ENCODE results near the gene FGF22.
"Not testable (repeated sequence)": the region's sequence is repeated elsewhere in the genome, so short reads cannot be mapped to it uniquely, and the experiment has no call there.

Gene FGF22

DNA sequence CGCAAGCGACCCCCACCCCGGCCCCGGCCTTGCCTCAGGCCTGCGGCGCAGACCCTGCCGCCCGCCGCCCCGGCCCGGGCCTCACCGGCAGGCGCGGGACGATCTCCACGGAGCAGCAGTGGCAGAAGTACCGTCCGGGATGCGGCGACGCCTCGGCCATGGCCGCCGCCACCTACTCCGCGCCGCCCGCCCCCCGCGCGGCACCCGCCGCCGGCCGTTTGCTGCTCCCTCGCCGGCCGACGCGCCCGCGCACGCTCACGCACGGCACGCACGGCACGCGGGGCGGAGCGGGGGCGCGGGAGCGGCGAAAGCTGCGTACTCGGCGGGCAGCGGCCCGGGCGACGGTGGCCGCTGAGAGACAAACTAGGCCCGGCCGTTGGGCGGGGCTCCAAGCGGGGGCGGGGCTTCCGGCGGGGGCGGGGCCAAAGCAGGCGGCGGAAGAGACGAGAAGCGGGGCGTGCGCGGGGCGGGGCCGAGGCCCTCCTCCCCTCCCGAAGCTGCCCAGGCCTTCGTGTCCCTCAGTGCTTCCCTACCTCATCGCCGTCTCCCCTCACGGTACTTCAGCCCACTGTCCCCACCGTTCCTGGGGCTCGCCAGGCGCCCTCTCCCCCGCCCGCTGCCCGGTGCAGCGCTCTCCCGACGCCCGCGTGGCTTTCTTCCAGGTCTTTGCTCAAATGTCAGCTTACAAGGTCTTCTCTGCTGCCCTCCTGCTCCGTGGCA lies 23.4 kb downstream of the FGF22 start, which contains the start of gene RNF126:
Gene RNF126, minus strand, starts transcription at position 253 of the 720 bp plus-strand sequence. Its CDS starts 93 bp downstream, at position 160.
- peaks cover 52% of the 10 kb centered on the region for H3K4me1 ChIP-seq (ENCODE audit: control insufficient read depth, insufficient read depth, low read length)
- H3K9me3 ChIP-seq (ENCODE audit: control insufficient read depth in 2 of 2, low read length in 2 of 2) = no peaks in the 10 kb centered on the region
- H3K36me3 ChIP-seq (ENCODE audit: control insufficient read depth in 2 of 2, insufficient read depth in 2 of 2, low read length in 2 of 2) = no peaks in the 10 kb centered on the region
- H3K27me3 ChIP-seq (ENCODE audit: control insufficient read depth in 1 of 2, insufficient read depth in 2 of 2, low read length in 2 of 2) = no peaks in the 10 kb centered on the region
- H3K27ac ChIP-seq (ENCODE audit: low read length) = peak within 1 kb of the TSS; percentile 90
- H3K9ac ChIP-seq (ENCODE audit: low read length in 2 of 2) = peak within 1 kb of the TSS; percentile 80 to 84
- H3K4me3 ChIP-seq (ENCODE audit: low read length in 2 of 2) = peak within 1 kb of the TSS; percentile 76 to 81

DNA sequence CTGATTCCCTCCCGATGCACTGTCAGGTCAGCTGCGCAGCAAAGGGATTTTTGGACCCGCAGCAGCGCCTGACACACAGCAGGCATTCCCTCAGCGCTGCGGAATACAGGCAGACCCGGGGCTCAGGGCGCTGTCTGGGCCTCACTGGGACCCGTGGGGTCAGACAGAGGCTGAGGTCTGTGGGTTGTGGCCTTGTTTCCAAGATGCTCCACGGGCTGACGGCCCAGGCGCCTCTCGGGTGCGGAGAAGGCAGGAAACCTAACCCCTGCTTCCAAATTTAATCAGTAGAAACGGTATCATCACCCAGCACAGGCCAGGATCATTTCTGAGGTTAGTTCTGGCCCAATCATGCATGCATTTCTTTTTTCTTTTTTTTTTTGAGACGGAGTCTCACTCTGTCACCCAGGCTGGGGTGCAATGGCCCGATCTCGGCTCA lies 24.0 kb downstream of the FGF22 start:
- Histone ChIP-seq H3K4me3 (ENCODE audit: low read length in 2 of 2) (peak overlapping the region; percentile 76 to 81), H3K27me3 (ENCODE audit: control insufficient read depth in 1 of 2, insufficient read depth in 2 of 2, low read length in 2 of 2) (no peaks in the 10 kb centered on the region), H3K27ac (ENCODE audit: low read length) (peak overlapping the region; percentile 90), H3K9ac (ENCODE audit: low read length in 2 of 2) (peak overlapping the region; percentile 76 to 84), H3K36me3 (ENCODE audit: control insufficient read depth in 2 of 2, insufficient read depth in 2 of 2, low read length in 2 of 2) (no peaks in the 10 kb centered on the region), H3K4me1 (ENCODE audit: control insufficient read depth, insufficient read depth, low read length) (peaks cover 46% of the 10 kb centered on the region), H3K9me3 (ENCODE audit: control insufficient read depth in 2 of 2, low read length in 2 of 2) (no peaks in the 10 kb centered on the region)

- H3K9ac ChIP-seq (ENCODE audit: low read length in 2 of 2) = no peak overlapping the region
- no peaks in the 10 kb centered on the region for H3K9me3 ChIP-seq (ENCODE audit: control insufficient read depth in 2 of 2, low read length in 2 of 2)
Measured at GRCh38 chr19:664913-665443, 25.3 kb downstream of the FGF22 start.

GRCh38 chr19:666985-667573 lies 27.4 kb downstream of the FGF22 start:
- not testable (repeated sequence) for H3K9ac ChIP-seq (ENCODE audit: low read length in 2 of 2); H3K9me3 ChIP-seq (ENCODE audit: control insufficient read depth in 2 of 2, low read length in 2 of 2); H3K27me3 ChIP-seq (ENCODE audit: control insufficient read depth in 1 of 2, insufficient read depth in 2 of 2, low read length in 2 of 2); H3K36me3 ChIP-seq (ENCODE audit: control insufficient read depth in 2 of 2, insufficient read depth in 2 of 2, low read length in 2 of 2); H3K4me3 ChIP-seq (ENCODE audit: low read length in 2 of 2); H3K27ac ChIP-seq (ENCODE audit: low read length)
- peaks cover 18% of the 10 kb centered on the region for H3K4me1 ChIP-seq (ENCODE audit: control insufficient read depth, insufficient read depth, low read length)

More at GRCh38 chr19:664913-665443, 25.3 kb downstream of the FGF22 start:
- Histone ChIP-seq H3K4me3 (ENCODE audit: low read length in 2 of 2) (peak overlapping the region in 1 of 2 donors; percentile 71), H3K4me1 (ENCODE audit: control insufficient read depth, insufficient read depth, low read length) (peaks cover 39% of the 10 kb centered on the region), H3K27me3 (ENCODE audit: control insufficient read depth in 1 of 2, insufficient read depth in 2 of 2, low read length in 2 of 2) (no peaks in the 10 kb centered on the region), H3K27ac (ENCODE audit: low read length) (no peak overlapping the region), H3K36me3 (ENCODE audit: control insufficient read depth in 2 of 2, insufficient read depth in 2 of 2, low read length in 2 of 2) (no peaks in the 10 kb centered on the region)

DNA sequence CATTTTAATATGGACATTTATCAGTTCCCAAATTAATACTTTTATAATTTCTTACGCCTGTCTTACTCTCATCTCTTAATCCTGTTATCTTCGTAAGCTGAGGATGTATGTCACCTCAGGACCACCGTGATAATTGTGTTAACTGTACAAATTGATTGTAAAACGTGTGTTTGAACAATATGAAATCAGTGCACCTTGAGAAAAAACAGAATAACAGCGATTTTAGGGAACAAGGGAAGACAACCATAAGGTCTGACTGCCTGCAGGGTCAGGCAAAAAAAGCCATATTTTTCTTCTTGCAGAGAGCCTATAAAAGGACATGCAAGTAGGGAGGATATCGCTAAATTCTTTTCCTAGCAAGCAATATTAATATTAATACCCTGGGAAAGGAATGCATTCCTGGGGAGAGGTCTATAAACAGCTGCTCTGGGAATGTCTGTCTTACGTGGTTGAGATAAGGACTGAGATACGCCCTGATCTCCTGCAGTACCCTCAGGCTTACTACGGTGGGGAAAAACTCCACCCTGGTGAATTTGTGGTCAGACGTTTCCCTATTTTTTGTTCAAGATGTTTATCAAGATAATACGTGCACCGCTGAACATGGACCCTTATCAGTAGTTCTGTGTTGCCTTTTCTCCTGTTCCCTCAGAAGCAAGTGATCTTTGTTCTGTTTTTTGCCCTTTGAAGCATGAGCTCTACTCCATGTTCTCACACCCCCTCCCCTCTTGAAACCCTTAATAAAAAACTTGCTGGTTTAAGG lies 29.2 kb downstream of the FGF22 start:
- H3K4me1 ChIP-seq (ENCODE audit: control insufficient read depth, insufficient read depth, low read length); H3K9me3 ChIP-seq (ENCODE audit: control insufficient read depth in 2 of 2, low read length in 2 of 2): not testable (repeated sequence)

GRCh38 chr19:670609-671075 lies 31.0 kb downstream of the FGF22 start:
- Histone ChIP-seq H3K27ac (ENCODE audit: low read length) (no peak overlapping the region), H3K36me3 (ENCODE audit: control insufficient read depth in 2 of 2, insufficient read depth in 2 of 2, low read length in 2 of 2) (no peaks in the 10 kb centered on the region), H3K27me3 (ENCODE audit: control insufficient read depth in 1 of 2, insufficient read depth in 2 of 2, low read length in 2 of 2) (no peaks in the 10 kb centered on the region), H3K9me3 (ENCODE audit: control insufficient read depth in 2 of 2, low read length in 2 of 2) (no peaks in the 10 kb centered on the region), H3K9ac (ENCODE audit: low read length in 2 of 2) (no peak overlapping the region), H3K4me1 (ENCODE audit: control insufficient read depth, insufficient read depth, low read length) (peaks cover 6% of the 10 kb centered on the region), H3K4me3 (ENCODE audit: low read length in 2 of 2) (no peak overlapping the region)

More for the DNA sequence above, 29.2 kb downstream of the FGF22 start:
- not testable (repeated sequence) for H3K27ac ChIP-seq (ENCODE audit: low read length); H3K36me3 ChIP-seq (ENCODE audit: control insufficient read depth in 2 of 2, insufficient read depth in 2 of 2, low read length in 2 of 2); H3K9ac ChIP-seq (ENCODE audit: low read length in 2 of 2); H3K27me3 ChIP-seq (ENCODE audit: control insufficient read depth in 1 of 2, insufficient read depth in 2 of 2, low read length in 2 of 2); H3K4me3 ChIP-seq (ENCODE audit: low read length in 2 of 2)

DNA sequence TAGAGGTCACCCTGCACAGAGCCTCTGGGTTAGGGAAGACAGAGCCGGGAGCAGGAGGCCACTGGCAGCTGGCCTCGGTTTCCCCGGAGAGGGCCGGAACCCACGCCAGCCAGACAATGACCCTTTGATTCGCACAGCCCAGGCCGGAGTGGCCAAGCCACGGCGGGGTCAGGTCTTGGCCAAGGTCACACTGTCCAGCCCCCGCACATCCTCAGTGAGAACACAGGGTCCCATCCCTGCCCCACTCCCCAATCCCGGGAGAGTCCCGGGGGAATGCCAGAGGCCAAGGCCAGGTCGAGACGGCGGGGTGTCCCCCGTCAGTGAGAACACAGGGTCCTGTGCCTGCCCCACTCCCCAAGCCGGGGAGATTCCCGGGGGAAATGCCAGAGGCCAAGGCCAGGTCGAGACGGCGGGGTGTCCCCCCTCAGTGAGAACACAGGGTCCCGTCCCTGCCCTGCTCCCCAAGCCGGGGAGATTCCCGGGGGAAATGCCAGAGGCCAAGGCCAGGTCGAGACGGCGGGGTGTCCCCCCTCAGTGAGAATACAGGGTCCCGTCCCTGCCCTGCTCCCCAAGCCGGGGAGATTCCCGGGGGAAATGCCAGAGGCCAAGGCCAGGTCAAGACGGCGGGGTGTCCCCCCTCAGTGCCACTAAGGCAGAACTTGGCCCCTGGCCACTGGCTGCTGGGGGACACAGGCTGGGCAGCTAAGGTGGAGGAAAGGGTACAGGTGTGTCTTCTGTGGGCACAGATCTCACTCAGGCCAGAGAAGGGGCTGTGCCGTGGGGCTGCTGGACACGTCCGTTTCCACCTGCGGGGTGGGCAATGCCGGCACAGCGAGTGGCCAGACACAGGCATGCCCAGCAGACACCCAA lies 34.8 kb downstream of the FGF22 start:
- no peak overlapping the region for H3K9ac ChIP-seq (ENCODE audit: low read length in 2 of 2)
- peaks cover 0 to 2% of the 10 kb centered on the region in 2 donors for H3K36me3 ChIP-seq (ENCODE audit: control insufficient read depth in 2 of 2, insufficient read depth in 2 of 2, low read length in 2 of 2)
- peaks cover 0 to 2% of the 10 kb centered on the region in 2 donors for H3K27me3 ChIP-seq (ENCODE audit: control insufficient read depth in 1 of 2, insufficient read depth in 2 of 2, low read length in 2 of 2)
- no peak overlapping the region for H3K27ac ChIP-seq (ENCODE audit: low read length)
- H3K4me3 ChIP-seq (ENCODE audit: low read length in 2 of 2) = no peak overlapping the region
- H3K9me3 ChIP-seq (ENCODE audit: control insufficient read depth in 2 of 2, low read length in 2 of 2) = no peaks in the 10 kb centered on the region
- peaks cover 24% of the 10 kb centered on the region for H3K4me1 ChIP-seq (ENCODE audit: control insufficient read depth, insufficient read depth, low read length)

GRCh38 chr19:676007-676338 lies 36.3 kb downstream of the FGF22 start:
- H3K27ac ChIP-seq (ENCODE audit: low read length) = no peak overlapping the region
- no peaks in the 10 kb centered on the region for H3K9me3 ChIP-seq (ENCODE audit: control insufficient read depth in 2 of 2, low read length in 2 of 2)
- H3K9ac ChIP-seq (ENCODE audit: low read length in 2 of 2) = no peak overlapping the region
- H3K4me1 ChIP-seq (ENCODE audit: control insufficient read depth, insufficient read depth, low read length) = peaks cover 30% of the 10 kb centered on the region
- H3K4me3 ChIP-seq (ENCODE audit: low read length in 2 of 2) = peak overlapping the region in 1 of 2 donors; percentile 83
- peaks cover 0 to 2% of the 10 kb centered on the region in 2 donors for H3K36me3 ChIP-seq (ENCODE audit: control insufficient read depth in 2 of 2, insufficient read depth in 2 of 2, low read length in 2 of 2)
- H3K27me3 ChIP-seq (ENCODE audit: control insufficient read depth in 1 of 2, insufficient read depth in 2 of 2, low read length in 2 of 2) = peaks cover 0 to 2% of the 10 kb centered on the region in 2 donors

- H3K27ac ChIP-seq (ENCODE audit: low read length) = peak within 1 kb of the TSS; percentile 77
- H3K9ac ChIP-seq (ENCODE audit: low read length in 2 of 2) = peak within 1 kb of the TSS; percentile 83 to 94
- peaks cover 0 to 2% of the 10 kb centered on the region in 2 donors for H3K36me3 ChIP-seq (ENCODE audit: control insufficient read depth in 2 of 2, insufficient read depth in 2 of 2, low read length in 2 of 2)
- H3K4me3 ChIP-seq (ENCODE audit: low read length in 2 of 2) = peak within 1 kb of the TSS; percentile 83 to 98
- peaks cover 0 to 2% of the 10 kb centered on the region in 2 donors for H3K27me3 ChIP-seq (ENCODE audit: control insufficient read depth in 1 of 2, insufficient read depth in 2 of 2, low read length in 2 of 2)
- no peaks in the 10 kb centered on the region for H3K9me3 ChIP-seq (ENCODE audit: control insufficient read depth in 2 of 2, low read length in 2 of 2)
- peaks cover 30% of the 10 kb centered on the region for H3K4me1 ChIP-seq (ENCODE audit: control insufficient read depth, insufficient read depth, low read length)
Measured at GRCh38 chr19:676339-677105, 36.8 kb downstream of the FGF22 start, which contains the start of gene FSTL3. Gene FSTL3, plus strand, starts transcription at chr19:676392. Its CDS starts 32 bp downstream, at chr19:676424.
